Measurements from ENCODE around the gene ALDOC.

DNA sequence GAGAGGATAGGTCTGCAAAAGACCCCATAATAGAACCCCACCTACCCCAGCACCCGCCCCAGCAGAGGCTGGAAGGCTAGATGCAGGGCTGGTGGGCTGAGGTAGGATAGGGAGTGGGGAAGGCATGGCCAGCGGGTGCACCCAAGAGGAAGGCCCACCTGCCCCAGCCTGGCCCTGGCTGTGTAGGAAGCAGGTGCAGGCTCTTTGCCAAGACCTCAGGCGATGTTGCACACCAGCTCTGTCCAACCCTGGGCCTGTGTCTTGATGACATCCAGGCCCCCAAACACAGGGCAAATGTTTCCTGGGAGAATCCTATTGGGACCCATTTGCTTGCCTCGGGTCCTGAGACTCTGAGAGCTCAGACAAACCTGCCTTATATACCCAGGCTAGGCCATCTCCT, 36.5 kb downstream of the ALDOC start:
- TF ChIP-seq POLR2A (IDR thresholded peaks at IDR 0.05) = no peak
- TF ChIP-seq, protein P1, sequence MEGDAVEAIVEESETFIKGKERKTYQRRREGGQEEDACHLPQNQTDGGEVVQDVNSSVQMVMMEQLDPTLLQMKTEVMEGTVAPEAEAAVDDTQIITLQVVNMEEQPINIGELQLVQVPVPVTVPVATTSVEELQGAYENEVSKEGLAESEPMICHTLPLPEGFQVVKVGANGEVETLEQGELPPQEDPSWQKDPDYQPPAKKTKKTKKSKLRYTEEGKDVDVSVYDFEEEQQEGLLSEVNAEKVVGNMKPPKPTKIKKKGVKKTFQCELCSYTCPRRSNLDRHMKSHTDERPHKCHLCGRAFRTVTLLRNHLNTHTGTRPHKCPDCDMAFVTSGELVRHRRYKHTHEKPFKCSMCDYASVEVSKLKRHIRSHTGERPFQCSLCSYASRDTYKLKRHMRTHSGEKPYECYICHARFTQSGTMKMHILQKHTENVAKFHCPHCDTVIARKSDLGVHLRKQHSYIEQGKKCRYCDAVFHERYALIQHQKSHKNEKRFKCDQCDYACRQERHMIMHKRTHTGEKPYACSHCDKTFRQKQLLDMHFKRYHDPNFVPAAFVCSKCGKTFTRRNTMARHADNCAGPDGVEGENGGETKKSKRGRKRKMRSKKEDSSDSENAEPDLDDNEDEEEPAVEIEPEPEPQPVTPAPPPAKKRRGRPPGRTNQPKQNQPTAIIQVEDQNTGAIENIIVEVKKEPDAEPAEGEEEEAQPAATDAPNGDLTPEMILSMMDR (IDR thresholded peaks at IDR 0.05 in 4 of 5, conservative IDR thresholded peaks at IDR 0.05 in 1 of 5) = no peak
